Left ventricle myocardium inferior (tissue), 1 donor: ENCODE data around the gene RBM6. TPM values are rescaled to one million over a fixed set of nuclear protein-coding genes. Genes with fewer than 3 reads are reported as not detected.

ENCODE experiments used
- DNase-seq: peaks from one replicate; pipeline ENCODE4 v3.0.0-alpha.2; 2020
- H3K27ac ChIP-seq: fragments of 200-600 bp; replicated peaks from 2 replicates; pipeline ENCODE4 v1.8.0; 2021
- H3K27me3 ChIP-seq: fragments of 200-600 bp; 2 replicates; pipeline ENCODE4 v1.8.0; 2021; ENCODE audit warnings: low read depth
- H3K36me3 ChIP-seq: fragments of 200-600 bp; 2 replicates; pipeline ENCODE4 v1.8.0; 2021
- H3K4me1 ChIP-seq: fragments of 200-600 bp; 2 replicates; pipeline ENCODE4 v1.8.0; 2021
- H3K4me3 ChIP-seq: fragments of 200-600 bp; 2 replicates; pipeline ENCODE4 v1.8.0; 2021; ENCODE audit warnings: mild to moderate bottlenecking, moderate library complexity
- H3K9me3 ChIP-seq: fragments of 200-600 bp; replicated peaks from 2 replicates; pipeline ENCODE4 v1.8.0; 2021
- CTCF ChIP-seq: fragments of 200-600 bp; IDR thresholded peaks from 2 replicates; pipeline ENCODE4 v1.8.0; 2021; ENCODE audit warnings: antibody characterized with exemption, mild to moderate bottlenecking, borderline replicate concordance
- intact Hi-C: fragments of 100-400 bp; cut with micrococcal nuclease; formaldehyde crosslinking; loops from one replicate; pipeline ENCODE4 v1.11.0; 2022
- total RNA-seq: library from RNA; stranded (reverse); fragmentation: NEBNext Ultra II Directional; extraction: Animal tissue kit (Norgen Biotek cat#: 25700); gene quantifications from one replicate; pipeline ENCODE4 v1.2.1, GENCODE V29; 2021
- donor health status: DM: no; HTN: yes; CAD: no; lungs with severe emphysema.

Gene RBM6
- total RNA-seq, 1 donor from 2014 or later: 40.4 TPM

- Histone ChIP-seq H3K36me3 (peaks cover 59% of the 10 kb centered on the region), H3K9me3 (no peaks in the 10 kb centered on the region), H3K27ac (no peak overlapping the region), H3K27me3 (no peaks in the 10 kb centered on the region), H3K4me3 (no peak overlapping the region), H3K4me1 (peaks cover 14% of the 10 kb centered on the region)
- no peak for DNase-seq
- no peak for TF ChIP-seq CTCF
- intact Hi-C loops: loop anchor here (1.0 kb wide), 1 partner anchor 69 kb away; no protein-coding TSS in a partner anchor
Observed at GRCh38 chr3:50120364-50121071, 180.6 kb downstream of the RBM6 start.

GRCh38 chr3:50121072-50122032 lies 181.4 kb downstream of the RBM6 start:
- peak; percentile 70 for DNase-seq
- Histone ChIP-seq H3K4me1 (peaks cover 22% of the 10 kb centered on the region), H3K4me3 (no peak overlapping the region), H3K9me3 (no peaks in the 10 kb centered on the region), H3K27me3 (no peaks in the 10 kb centered on the region), H3K36me3 (peaks cover 51% of the 10 kb centered on the region), H3K27ac (no peak overlapping the region)
- TF ChIP-seq CTCF: peak; percentile 84
- intact Hi-C loops: loop anchor here (1.0 kb wide), 1 partner anchor 68 kb away; no protein-coding TSS in a partner anchor

- H3K4me1 ChIP-seq: peaks cover 29% of the 10 kb centered on the region
- H3K27me3 ChIP-seq: no peaks in the 10 kb centered on the region
- no peak for DNase-seq
- H3K36me3 ChIP-seq: peaks cover 44% of the 10 kb centered on the region
- H3K9me3 ChIP-seq: no peaks in the 10 kb centered on the region
- H3K4me3 ChIP-seq: no peak overlapping the region
- TF ChIP-seq CTCF: no peak
- intact Hi-C loops: no loop called here
- H3K27ac ChIP-seq: no peak overlapping the region
Observed at GRCh38 chr3:50122071-50122470, 182.1 kb downstream of the RBM6 start.

- H3K4me1 ChIP-seq: peaks cover 29% of the 10 kb centered on the region
- no peak for TF ChIP-seq CTCF
- peak; percentile 2 for DNase-seq
- H3K27me3 ChIP-seq: no peaks in the 10 kb centered on the region
- H3K36me3 ChIP-seq: peaks cover 36% of the 10 kb centered on the region
- H3K4me3 ChIP-seq: no peak overlapping the region
- H3K27ac ChIP-seq: no peak overlapping the region
- no peaks in the 10 kb centered on the region for H3K9me3 ChIP-seq
- intact Hi-C loops: no loop called here
Observed at GRCh38 chr3:50122661-50123391, 182.9 kb downstream of the RBM6 start.

- no peak overlapping the region for H3K27ac ChIP-seq
- intact Hi-C loops: no loop called here
- no peak overlapping the region for H3K4me3 ChIP-seq
- H3K9me3 ChIP-seq: no peaks in the 10 kb centered on the region
- peaks cover 29% of the 10 kb centered on the region for H3K4me1 ChIP-seq
- TF ChIP-seq CTCF: no peak
- no peak for DNase-seq
- H3K36me3 ChIP-seq: peaks cover 29% of the 10 kb centered on the region
- H3K27me3 ChIP-seq: no peaks in the 10 kb centered on the region
Observed at GRCh38 chr3:50123394-50124051, 183.6 kb downstream of the RBM6 start.
